Sigmoid colon (tissue), 3 donors: ENCODE results near the gene MAP3K15.

Experiments
- POLR2A ChIP-seq, 2 donors: fragments of 450-650 bp; IDR thresholded peaks; one replicate each; pipeline ENCODE4 v1.6.1; 2016; ENCODE audit warnings: antibody characterized with exemption in 2 of 2, mild to moderate bottlenecking in 2 of 2, moderate library complexity in 2 of 2
- TF ChIP-seq, protein P1 (sequence below), 4 experiments: fragments of 450-650 bp in 3 of 4; fragments of 200-600 bp in 1 of 4; IDR thresholded peaks; one replicate each; pipeline ENCODE4 v1.5.1; 2016 to 2019; ENCODE audit warnings: antibody characterized with exemption in 4 of 4, mild to moderate bottlenecking in 3 of 4, moderate library complexity in 2 of 4

DNA sequence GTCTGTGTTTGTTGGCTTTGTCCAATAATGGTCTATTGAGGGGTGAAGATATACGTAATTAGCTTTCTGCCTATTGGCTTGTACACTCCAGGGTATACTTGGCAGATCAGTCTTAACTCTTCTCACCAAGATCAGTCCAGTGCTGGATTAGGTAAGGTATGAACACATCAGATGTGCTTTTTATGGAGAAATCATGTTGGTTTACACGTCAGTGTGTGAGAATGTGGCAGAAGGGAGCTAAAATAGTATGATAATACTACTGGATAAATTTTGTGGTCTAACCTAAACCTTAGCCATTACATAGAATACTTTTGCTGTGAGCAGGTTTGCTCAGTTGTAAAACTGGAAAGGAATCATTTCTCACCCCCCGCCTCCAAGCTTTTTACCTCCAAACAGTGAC, 167.4 kb downstream of the MAP3K15 start:
- TF ChIP-seq POLR2A (IDR thresholded peaks at IDR 0.05) = no peak
- TF ChIP-seq, protein P1, sequence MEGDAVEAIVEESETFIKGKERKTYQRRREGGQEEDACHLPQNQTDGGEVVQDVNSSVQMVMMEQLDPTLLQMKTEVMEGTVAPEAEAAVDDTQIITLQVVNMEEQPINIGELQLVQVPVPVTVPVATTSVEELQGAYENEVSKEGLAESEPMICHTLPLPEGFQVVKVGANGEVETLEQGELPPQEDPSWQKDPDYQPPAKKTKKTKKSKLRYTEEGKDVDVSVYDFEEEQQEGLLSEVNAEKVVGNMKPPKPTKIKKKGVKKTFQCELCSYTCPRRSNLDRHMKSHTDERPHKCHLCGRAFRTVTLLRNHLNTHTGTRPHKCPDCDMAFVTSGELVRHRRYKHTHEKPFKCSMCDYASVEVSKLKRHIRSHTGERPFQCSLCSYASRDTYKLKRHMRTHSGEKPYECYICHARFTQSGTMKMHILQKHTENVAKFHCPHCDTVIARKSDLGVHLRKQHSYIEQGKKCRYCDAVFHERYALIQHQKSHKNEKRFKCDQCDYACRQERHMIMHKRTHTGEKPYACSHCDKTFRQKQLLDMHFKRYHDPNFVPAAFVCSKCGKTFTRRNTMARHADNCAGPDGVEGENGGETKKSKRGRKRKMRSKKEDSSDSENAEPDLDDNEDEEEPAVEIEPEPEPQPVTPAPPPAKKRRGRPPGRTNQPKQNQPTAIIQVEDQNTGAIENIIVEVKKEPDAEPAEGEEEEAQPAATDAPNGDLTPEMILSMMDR (IDR thresholded peaks at IDR 0.05) = no peak
